Germinal center (tissue), 1 donor: ENCODE measurements around the gene PUS7.
"Not testable (repeated sequence)": the region's sequence is repeated elsewhere in the genome, so short reads cannot be mapped to it uniquely, and the experiment has no call there.

ENCODE experiments used
- DNase-seq: peaks from one replicate; pipeline ENCODE4 v3.0.0; 2012; ENCODE audit warnings: mixed read lengths, low spot score

The PUS7 gene

GRCh38 chr7:105521717-105522463 is at the start of gene PUS7:
PUS7 (minus strand) TSS chr7:105522271; CDS start chr7:105508512, 13,759 bp downstream.
- peak; percentile 92 for DNase-seq

GRCh38 chr7:105567821-105568220 is 45.8 kb upstream of the PUS7 start:
- DNase-seq, result no peak

- no peak for DNase-seq
These were observed 45.0 kb upstream of the PUS7 start for GRCh38 chr7:105567024-105567423.

GRCh38 chr7:105565190-105565589 is 43.1 kb upstream of the PUS7 start:
- no peak for DNase-seq

GRCh38 chr7:105559926-105560325 is 37.9 kb upstream of the PUS7 start:
- DNase-seq, result no peak

GRCh38 chr7:105538339-105538738 is 16.3 kb upstream of the PUS7 start:
- DNase-seq, result no peak

- DNase-seq, result no peak
These were observed 10.8 kb upstream of the PUS7 start for GRCh38 chr7:105532709-105533460.

GRCh38 chr7:105531792-105532671 is 10.0 kb upstream of the PUS7 start, which contains the start of gene RINT1:
RINT1 (plus strand) TSS chr7:105532201; CDS start chr7:105532316, 115 bp downstream.
- peak; percentile 86 for DNase-seq

- no peak for DNase-seq
These were observed 8.5 kb upstream of the PUS7 start for GRCh38 chr7:105530546-105530945.

GRCh38 chr7:105530126-105530525 is 8.1 kb upstream of the PUS7 start:
- DNase-seq, result no peak

- DNase-seq, result not testable (repeated sequence)
These were observed 5.7 kb upstream of the PUS7 start for GRCh38 chr7:105527737-105528136.

GRCh38 chr7:105524840-105525239 is 2.8 kb upstream of the PUS7 start:
- DNase-seq, result no peak

GRCh38 chr7:105524423-105524822 is 2.4 kb upstream of the PUS7 start:
- DNase-seq, result not testable (repeated sequence)

- peak; percentile 36 for DNase-seq
These were observed 899 bp downstream of the PUS7 start for GRCh38 chr7:105521027-105521716.

GRCh38 chr7:105520620-105521019 is 1.5 kb downstream of the PUS7 start:
- not testable (repeated sequence) for DNase-seq

GRCh38 chr7:105519353-105519752 is 2.7 kb downstream of the PUS7 start:
- DNase-seq, result no peak

- DNase-seq, result not testable (repeated sequence)
These were observed 6.5 kb downstream of the PUS7 start for GRCh38 chr7:105515610-105516009.

GRCh38 chr7:105512926-105513526 is 9.0 kb downstream of the PUS7 start:
- DNase-seq, result no peak

GRCh38 chr7:105512415-105512814 is 9.7 kb downstream of the PUS7 start:
- DNase-seq, result no peak

GRCh38 chr7:105502173-105502572 is 19.9 kb downstream of the PUS7 start:
- DNase-seq, result no peak

- DNase-seq, result no peak
These were observed 25.1 kb downstream of the PUS7 start for GRCh38 chr7:105497016-105497415.
